ENCODE results near the gene RIMS4. TPM values are rescaled to one million over a fixed set of nuclear protein-coding genes. Genes with fewer than 3 reads are reported as not detected.

The RIMS4 gene
- total RNA-seq, 5 donors from 2014 or later (not counting 1 experiment from before 2014, with no cell fraction given) = 0.06 to 0.12 TPM; not detected in 3

GRCh38 chr20:44743916-44744655, 66.3 kb downstream of the RIMS4 start:
- Mint-ChIP-seq H3K36me3 (no peaks in the 10 kb centered on the region), H3K27ac (no peak overlapping the region), H3K9me3 (no peaks in the 10 kb centered on the region), H3K4me3 (peak overlapping the region in 1 of 3 donors; percentile 75), H3K27me3 (peaks cover 23 to 26% of the 10 kb centered on the region in 2 donors), H3K4me1 (peaks cover 9 to 20% (median 12%) of the 10 kb centered on the region in 3 donors)
- DNase-seq (no peak), ATAC-seq (replicated peaks in 1 of 4) (no peak)
- WGBS (ENCODE audit: insufficient coverage) = 96% methylated on average over 9 of the region's 12 CpGs
- no peaks in the 10 kb centered on the region for H3K36me3 ChIP-seq (ENCODE audit: control insufficient read depth in 2 of 2, extremely low read depth in 1 of 2, insufficient read depth in 1 of 2, low read length in 1 of 2)
- no peak overlapping the region for H3K4me3 ChIP-seq (ENCODE audit: control insufficient read depth in 1 of 2, extremely low read depth in 1 of 2, low read length in 1 of 2)
- ChIA-PET CTCF (no interaction called here), POLR2A (no interaction called here)
- peaks cover 0 to 11% of the 10 kb centered on the region in 2 experiments for H3K4me1 ChIP-seq (ENCODE audit: control insufficient read depth in 1 of 2, extremely low read depth in 1 of 2, insufficient read depth in 2 of 2, low read length in 2 of 2)
- H3K27ac ChIP-seq (ENCODE audit: low read length) = no peak overlapping the region
- peaks cover 2 to 41% of the 10 kb centered on the region in 2 experiments for H3K27me3 ChIP-seq (replicated peaks in 1 of 2; ENCODE audit: control insufficient read depth in 2 of 2, extremely low read depth in 1 of 2, insufficient read depth in 2 of 2, low read length in 1 of 2)
- no peaks in the 10 kb centered on the region for H3K9me3 ChIP-seq

DNA sequence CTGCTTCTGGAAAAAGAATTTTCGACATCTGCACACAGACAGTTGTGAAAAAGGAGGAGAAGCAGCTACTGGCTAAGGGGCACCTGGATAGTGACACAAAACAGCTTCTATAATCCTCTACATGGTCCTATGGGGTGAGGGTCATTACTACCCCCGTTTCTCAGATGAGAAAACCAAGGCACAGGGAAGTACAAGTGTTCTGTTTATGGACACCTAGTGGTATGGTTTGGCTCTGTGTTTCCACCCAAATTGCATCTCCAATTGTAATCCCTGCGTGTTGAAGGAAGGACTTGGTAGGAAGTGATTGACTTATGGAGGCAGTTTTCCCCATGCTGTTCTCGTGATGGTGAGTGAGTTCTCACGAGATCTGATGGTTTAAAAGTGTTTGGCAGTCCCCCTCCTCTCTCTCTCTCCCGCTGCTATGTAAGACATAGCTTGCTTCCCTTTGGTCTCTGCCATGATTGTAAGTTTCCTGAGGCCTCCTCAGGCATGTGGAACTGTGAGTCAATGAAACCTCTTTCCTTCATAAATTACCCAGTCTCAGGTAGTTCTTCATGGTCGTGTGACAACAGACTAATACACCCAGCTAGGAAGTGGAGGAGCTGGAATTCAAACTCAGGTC, 67.2 kb downstream of the RIMS4 start:
- Histone ChIP-seq H3K27me3 (replicated peaks in 1 of 2; ENCODE audit: control insufficient read depth in 2 of 2, extremely low read depth in 1 of 2, insufficient read depth in 2 of 2, low read length in 1 of 2) (peaks cover 2 to 39% of the 10 kb centered on the region in 2 experiments), H3K4me3 (ENCODE audit: control insufficient read depth in 1 of 2, extremely low read depth in 1 of 2, low read length in 1 of 2) (no peak overlapping the region), H3K27ac (ENCODE audit: low read length) (no peak overlapping the region), H3K36me3 (ENCODE audit: control insufficient read depth in 2 of 2, extremely low read depth in 1 of 2, insufficient read depth in 1 of 2, low read length in 1 of 2) (no peaks in the 10 kb centered on the region), H3K4me1 (ENCODE audit: control insufficient read depth in 1 of 2, extremely low read depth in 1 of 2, insufficient read depth in 2 of 2, low read length in 2 of 2) (peaks cover 0 to 11% of the 10 kb centered on the region in 2 experiments), H3K9me3 (no peaks in the 10 kb centered on the region)
- Mint-ChIP-seq H3K27me3 (peaks cover 14 to 24% of the 10 kb centered on the region in 2 donors), H3K9me3 (no peaks in the 10 kb centered on the region), H3K27ac (no peak overlapping the region), H3K4me3 (no peak overlapping the region), H3K36me3 (no peaks in the 10 kb centered on the region), H3K4me1 (peaks cover 13 to 26% (median 17%) of the 10 kb centered on the region in 3 donors)
- no peak for ATAC-seq (replicated peaks in 1 of 4)
- no peak for DNase-seq
- CTCF ChIA-PET = interaction anchor here (0.5 to 0.6 kb wide), 2 partner anchors 42 to 559 kb away, joined by 3 read pairs; no protein-coding TSS in a partner anchor
- POLR2A ChIA-PET = no interaction called here
- no CpG with 5 or more reads among the region's 7 CpGs for WGBS (ENCODE audit: insufficient coverage)

- H3K9me3 Mint-ChIP-seq = no peaks in the 10 kb centered on the region
- no peak overlapping the region for H3K27ac Mint-ChIP-seq
- CTCF ChIA-PET = interaction anchor here (0.5 to 0.6 kb wide), 2 partner anchors 43 to 559 kb away, joined by 3 read pairs; no protein-coding TSS in a partner anchor
- H3K4me3 Mint-ChIP-seq = no peak overlapping the region
- Histone ChIP-seq H3K27ac (ENCODE audit: low read length) (no peak overlapping the region), H3K9me3 (no peaks in the 10 kb centered on the region), H3K4me3 (ENCODE audit: control insufficient read depth in 1 of 2, extremely low read depth in 1 of 2, low read length in 1 of 2) (no peak overlapping the region), H3K27me3 (replicated peaks in 1 of 2; ENCODE audit: control insufficient read depth in 2 of 2, extremely low read depth in 1 of 2, insufficient read depth in 2 of 2, low read length in 1 of 2) (peaks cover 2 to 36% of the 10 kb centered on the region in 2 experiments), H3K36me3 (ENCODE audit: control insufficient read depth in 2 of 2, extremely low read depth in 1 of 2, insufficient read depth in 1 of 2, low read length in 1 of 2) (no peaks in the 10 kb centered on the region), H3K4me1 (ENCODE audit: control insufficient read depth in 1 of 2, extremely low read depth in 1 of 2, insufficient read depth in 2 of 2, low read length in 2 of 2) (peaks cover 0 to 11% of the 10 kb centered on the region in 2 experiments)
- H3K4me1 Mint-ChIP-seq = peaks cover 13 to 25% (median 18%) of the 10 kb centered on the region in 3 donors
- no peaks in the 10 kb centered on the region for H3K36me3 Mint-ChIP-seq
- 83% methylated on average over 10 of the region's 14 CpGs for WGBS (ENCODE audit: insufficient coverage)
- peaks cover 11 to 23% of the 10 kb centered on the region in 2 donors for H3K27me3 Mint-ChIP-seq
- POLR2A ChIA-PET = no interaction called here
- DNase-seq (no peak), ATAC-seq (replicated peaks in 1 of 4) (no peak)
Measured at GRCh38 chr20:44742304-44743079, 67.9 kb downstream of the RIMS4 start.

- DNase-seq = no peak
- CTCF ChIA-PET = no interaction called here
- no peaks in the 10 kb centered on the region for H3K36me3 ChIP-seq (ENCODE audit: control insufficient read depth in 2 of 2, extremely low read depth in 1 of 2, insufficient read depth in 1 of 2, low read length in 1 of 2)
- WGBS (ENCODE audit: insufficient coverage) = no CpG with 5 or more reads among the region's 2 CpGs
- H3K27ac ChIP-seq (ENCODE audit: low read length) = no peak overlapping the region
- H3K36me3 Mint-ChIP-seq = no peaks in the 10 kb centered on the region
- H3K9me3 ChIP-seq = no peaks in the 10 kb centered on the region
- peaks cover 0 to 4% (median 0%) of the 10 kb centered on the region in 3 donors for H3K9me3 Mint-ChIP-seq
- H3K4me1 ChIP-seq (ENCODE audit: control insufficient read depth in 1 of 2, extremely low read depth in 1 of 2, insufficient read depth in 2 of 2, low read length in 2 of 2) = peaks cover 0 to 7% of the 10 kb centered on the region in 2 experiments
- POLR2A ChIA-PET = no interaction called here
- H3K27me3 Mint-ChIP-seq = peaks cover 3 to 7% of the 10 kb centered on the region in 2 donors
- H3K4me3 Mint-ChIP-seq = no peak overlapping the region
- H3K27me3 ChIP-seq (replicated peaks in 1 of 2; ENCODE audit: control insufficient read depth in 2 of 2, extremely low read depth in 1 of 2, insufficient read depth in 2 of 2, low read length in 1 of 2) = peaks cover 0 to 15% of the 10 kb centered on the region in 2 experiments
- H3K27ac Mint-ChIP-seq = no peak overlapping the region
- no peak for ATAC-seq (replicated peaks in 1 of 4)
- H3K4me1 Mint-ChIP-seq = peaks cover 15 to 21% (median 20%) of the 10 kb centered on the region in 3 donors
- no peak overlapping the region for H3K4me3 ChIP-seq (ENCODE audit: control insufficient read depth in 1 of 2, extremely low read depth in 1 of 2, low read length in 1 of 2)
Measured at GRCh38 chr20:44739942-44740341, 70.4 kb downstream of the RIMS4 start.

DNA sequence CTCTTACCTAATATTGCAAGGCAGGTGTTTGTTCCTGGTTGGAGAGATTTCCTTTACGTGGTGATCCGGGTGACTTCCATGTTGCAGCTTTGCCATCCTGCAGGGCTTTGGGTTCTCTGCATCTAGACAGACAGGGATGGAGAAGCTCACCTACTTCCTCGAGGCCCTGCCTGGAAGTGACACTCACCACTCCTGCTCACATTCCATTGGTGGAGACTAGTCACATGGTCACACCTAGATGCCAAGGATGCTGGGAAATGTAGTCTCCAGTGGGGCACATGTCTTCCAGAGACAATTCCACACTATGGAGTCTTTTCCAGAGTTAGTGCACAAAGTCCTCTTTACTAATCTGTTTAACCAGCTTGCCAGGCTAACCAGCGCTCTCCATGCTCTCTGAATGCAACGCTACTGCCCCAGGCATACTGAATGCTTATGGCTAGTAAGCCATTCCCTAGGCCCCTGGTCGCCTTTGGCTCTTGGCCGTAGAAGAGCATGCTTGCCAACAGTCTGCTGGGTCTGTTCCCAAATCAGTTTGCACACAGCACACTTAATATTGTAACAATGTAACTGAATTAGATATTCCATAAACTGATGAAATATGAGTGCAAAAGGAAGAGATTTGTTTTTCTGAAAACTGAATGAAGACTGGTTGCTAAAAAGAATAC, 71.4 kb downstream of the RIMS4 start:
- peak in 26 of 35 experiments; percentile 13 to 70 (median 30) for DNase-seq
- no peak overlapping the region for H3K27ac ChIP-seq (ENCODE audit: low read length)
- ChIA-PET CTCF (interaction anchor here in 1 of 2 donors (0.6 to 1.2 kb wide), 4 partner anchors 8 to 355 kb away, joined by 5 to 8 read pairs (median 6); no protein-coding TSS in a partner anchor), POLR2A (no interaction called here)
- WGBS (ENCODE audit: insufficient coverage) = 97% methylated on average over 5 of the region's 7 CpGs
- Mint-ChIP-seq H3K4me3 (no peak overlapping the region), H3K36me3 (no peaks in the 10 kb centered on the region), H3K4me1 (peaks cover 15 to 20% (median 19%) of the 10 kb centered on the region in 3 donors), H3K27me3 (peaks cover 2 to 3% of the 10 kb centered on the region in 2 donors), H3K27ac (no peak overlapping the region), H3K9me3 (peaks cover 0 to 4% (median 0%) of the 10 kb centered on the region in 3 donors)
- H3K9me3 ChIP-seq = no peaks in the 10 kb centered on the region
- H3K27me3 ChIP-seq (replicated peaks in 1 of 2; ENCODE audit: control insufficient read depth in 2 of 2, extremely low read depth in 1 of 2, insufficient read depth in 2 of 2, low read length in 1 of 2) = peaks cover 0 to 10% of the 10 kb centered on the region in 2 experiments
- no peak overlapping the region for H3K4me3 ChIP-seq (ENCODE audit: control insufficient read depth in 1 of 2, extremely low read depth in 1 of 2, low read length in 1 of 2)
- ATAC-seq (replicated peaks in 1 of 4) = peak; percentile 46 to 77 (median 66)
- H3K36me3 ChIP-seq (ENCODE audit: control insufficient read depth in 2 of 2, extremely low read depth in 1 of 2, insufficient read depth in 1 of 2, low read length in 1 of 2) = no peaks in the 10 kb centered on the region
- H3K4me1 ChIP-seq (ENCODE audit: control insufficient read depth in 1 of 2, extremely low read depth in 1 of 2, insufficient read depth in 2 of 2, low read length in 2 of 2) = peaks cover 0 to 7% of the 10 kb centered on the region in 2 experiments

Measured in T-cell (primary cell).